HEK293T (cell line): Measurements from ENCODE around the gene MLN.

Experiments
- CTCF ChIA-PET: fragments of 350-600 bp; formaldehyde crosslinking; extraction: SDS; loops from one replicate; lab custom pipeline; 2021; ENCODE audit warnings: antibody characterized with exemption, inconsistent platforms; lab: Yijun Ruan, JAX
- POLR2A ChIA-PET: fragments of 350-600 bp; formaldehyde crosslinking; extraction: SDS; loops from one replicate; lab custom pipeline; 2020; ENCODE audit warnings: antibody characterized with exemption, inconsistent platforms; lab: Yijun Ruan, JAX
- DNase-seq: peaks from one replicate; pipeline ENCODE4 v3.0.0; 2012; ENCODE audit warnings: mixed read lengths; ENCODE audit errors: extremely low spot score
- ARNT ChIP-seq: fragments of 450-650 bp; IDR thresholded peaks from 2 replicates; pipeline ENCODE4 v1.6.1; 2017; ENCODE audit warnings: mild to moderate bottlenecking
- BHLHE40 ChIP-seq: fragments of 450-650 bp; IDR thresholded peaks from 2 replicates; pipeline ENCODE4 v1.6.1; 2016; ENCODE audit warnings: mild to moderate bottlenecking, moderate library complexity, borderline replicate concordance
- CTBP1 ChIP-seq: fragments of 450-650 bp; IDR thresholded peaks from 2 replicates; pipeline ENCODE4 v1.6.1; 2016; ENCODE audit warnings: borderline replicate concordance
- ELF4 ChIP-seq: fragments of 450-650 bp; IDR thresholded peaks from 2 replicates; pipeline ENCODE4 v1.6.1; 2017; ENCODE audit warnings: antibody characterized with exemption
- FOXA1 ChIP-seq: fragments of 450-650 bp; IDR thresholded peaks from 2 replicates; pipeline ENCODE4 v1.6.1; 2016; ENCODE audit warnings: mild to moderate bottlenecking
- FOXK2 ChIP-seq: fragments of 450-650 bp; IDR thresholded peaks from 2 replicates; pipeline ENCODE4 v1.6.1; 2016; ENCODE audit warnings: mild to moderate bottlenecking
- FOXM1 ChIP-seq: fragments of 450-650 bp; IDR thresholded peaks from 2 replicates; pipeline ENCODE4 v1.6.1; 2017; ENCODE audit warnings: mild to moderate bottlenecking, borderline replicate concordance
- HDGF ChIP-seq: fragments of 450-650 bp; IDR thresholded peaks from 2 replicates; pipeline ENCODE4 v1.6.1; 2017; ENCODE audit warnings: antibody characterized with exemption, borderline replicate concordance
- L3MBTL2 ChIP-seq: fragments of 450-650 bp; conservative IDR thresholded peaks from 2 replicates; pipeline ENCODE4 v1.6.1; 2016; ENCODE audit warnings: mild to moderate bottlenecking
- LEF1 ChIP-seq: fragments of 450-650 bp; IDR thresholded peaks from 2 replicates; pipeline ENCODE4 v1.6.1; 2017; ENCODE audit warnings: mild to moderate bottlenecking, borderline replicate concordance
- NFRKB ChIP-seq: fragments of 450-650 bp; IDR thresholded peaks from 2 replicates; pipeline ENCODE4 v1.6.1; 2016; ENCODE audit warnings: mild to moderate bottlenecking, moderate library complexity
- SP1 ChIP-seq: fragments of 450-650 bp; IDR thresholded peaks from 2 replicates; pipeline ENCODE4 v1.6.1; 2017
- SUZ12 ChIP-seq: fragments of 450-650 bp; IDR thresholded peaks from 2 replicates; pipeline ENCODE4 v1.6.1; 2016; ENCODE audit warnings: mild to moderate bottlenecking
- TARDBP ChIP-seq: fragments of 450-650 bp; IDR thresholded peaks from 2 replicates; pipeline ENCODE4 v1.6.1; 2016
- ZNF384 ChIP-seq: fragments of 450-650 bp; IDR thresholded peaks from 2 replicates; pipeline ENCODE4 v1.6.1; 2016
- TF ChIP-seq, protein P1 (sequence below): fragments of 450-650 bp; IDR thresholded peaks from 2 replicates; pipeline ENCODE4 v1.6.1; 2016

Gene MLN

DNA sequence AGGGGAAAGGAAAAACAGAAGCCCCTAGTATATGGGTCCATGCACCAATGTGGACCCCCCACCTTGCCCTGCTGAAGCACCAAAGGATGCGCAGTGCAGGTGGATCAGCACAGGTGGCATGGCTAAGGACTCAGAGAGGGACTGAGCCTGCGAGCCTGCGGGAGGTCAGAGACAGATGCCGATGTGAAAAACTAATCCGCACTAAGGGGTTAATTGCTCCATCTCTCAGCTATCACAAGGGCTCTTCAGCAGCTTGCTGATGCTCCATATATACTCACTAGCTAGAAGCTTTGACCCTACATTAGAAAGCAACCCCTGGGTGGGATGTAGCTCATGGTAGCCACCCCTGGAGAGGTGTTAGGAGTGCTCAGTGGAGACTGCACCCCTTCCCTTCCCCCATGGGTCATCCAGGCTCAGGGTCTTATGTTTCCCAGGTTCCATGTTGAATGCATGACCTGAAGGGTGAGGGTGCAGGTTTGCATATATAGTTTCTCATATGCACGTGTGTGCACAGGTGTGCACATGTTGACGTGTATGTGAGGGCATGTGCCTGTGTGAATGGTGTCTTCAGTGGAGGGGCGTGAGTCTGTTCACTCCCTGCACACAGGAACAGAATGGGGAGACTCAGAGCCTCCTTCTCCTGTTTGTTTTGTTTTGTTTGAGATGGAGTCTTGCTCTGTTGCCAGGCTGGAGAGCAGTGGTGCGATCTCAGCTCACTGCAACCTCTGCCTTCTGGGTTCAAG is 43.7 kb downstream of the MLN start:
- CTCF ChIA-PET: interaction anchor here (0.6 to 2.5 kb wide), 10 partner anchors 11 to 261 kb away, joined by 3 to 13 read pairs (median 3); no protein-coding TSS in a partner anchor
- POLR2A ChIA-PET: interaction anchor here (3.7 kb wide), 1 partner anchor 49 kb away, joined by 22 read pairs; the partner anchor contains the start of gene UQCC2
- no peak for TF ChIP-seq NFRKB
- DNase-seq: no peak

GRCh38 chr6:33758815-33759216 is 45.0 kb downstream of the MLN start:
- DNase-seq: no peak
- ChIA-PET POLR2A (interaction anchor here (3.7 kb wide), 1 partner anchor 48 kb away, joined by 22 read pairs; the partner anchor contains the start of gene UQCC2), CTCF (interaction anchor here (0.7 to 2.5 kb wide), 3 partner anchors 12 to 172 kb away, joined by 3 to 13 read pairs (median 5); no protein-coding TSS in a partner anchor)
- no peak for TF ChIP-seq ZNF384
- TF ChIP-seq FOXA1: no peak; the same call in 1 of the 2 replicates
- TF ChIP-seq SP1: no peak
- TF ChIP-seq NFRKB: no peak
- TF ChIP-seq TARDBP: no peak

DNA sequence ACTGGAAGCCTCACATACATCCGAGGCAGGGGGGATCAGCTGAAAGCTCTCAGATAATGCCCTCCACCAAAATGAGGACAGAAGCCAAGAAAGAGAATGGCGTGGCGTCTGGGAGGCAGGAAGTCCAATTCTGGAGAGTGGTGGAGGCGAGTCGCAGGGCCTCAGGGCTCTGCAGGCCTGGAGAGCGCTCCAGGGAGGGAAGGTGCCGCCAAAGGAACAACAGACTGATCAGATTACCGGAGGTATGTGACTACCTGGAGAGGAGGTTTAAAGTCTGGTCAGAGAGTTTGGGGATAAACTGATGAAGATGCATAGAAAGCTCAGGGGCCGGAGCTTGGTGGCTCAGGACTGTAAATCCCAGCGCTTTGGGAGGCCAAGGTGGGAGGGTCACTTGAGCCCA is 45.9 kb downstream of the MLN start:
- DNase-seq: no peak
- ChIA-PET CTCF (interaction anchor here (0.7 kb wide), 1 partner anchor 13 kb away, joined by 3 read pairs; no protein-coding TSS in a partner anchor), POLR2A (interaction anchor here (1.2 to 1.3 kb wide), 2 partner anchors 46 to 187 kb away, joined by 3 to 4 read pairs; partner anchors contain the start of gene UQCC2)
- TF ChIP-seq CTBP1 (no peak), ARNT (no peak), FOXA1 (no peak)

- POLR2A ChIA-PET: interaction anchor here (1.2 to 1.3 kb wide), 2 partner anchors 45 to 187 kb away, joined by 3 to 4 read pairs; partner anchors contain the start of gene UQCC2
- no peak for DNase-seq
- TF ChIP-seq FOXK2 (no peak), ZNF384 (no peak), ELF4 (no peak), NFRKB (no peak), L3MBTL2 (no peak), SUZ12 (no peak), HDGF (no peak), LEF1 (no peak), BHLHE40 (no peak), SP1 (no peak), FOXM1 (no peak)
- TF ChIP-seq, protein P1, sequence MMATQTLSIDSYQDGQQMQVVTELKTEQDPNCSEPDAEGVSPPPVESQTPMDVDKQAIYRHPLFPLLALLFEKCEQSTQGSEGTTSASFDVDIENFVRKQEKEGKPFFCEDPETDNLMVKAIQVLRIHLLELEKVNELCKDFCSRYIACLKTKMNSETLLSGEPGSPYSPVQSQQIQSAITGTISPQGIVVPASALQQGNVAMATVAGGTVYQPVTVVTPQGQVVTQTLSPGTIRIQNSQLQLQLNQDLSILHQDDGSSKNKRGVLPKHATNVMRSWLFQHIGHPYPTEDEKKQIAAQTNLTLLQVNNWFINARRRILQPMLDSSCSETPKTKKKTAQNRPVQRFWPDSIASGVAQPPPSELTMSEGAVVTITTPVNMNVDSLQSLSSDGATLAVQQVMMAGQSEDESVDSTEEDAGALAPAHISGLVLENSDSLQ: no peak
- CTCF ChIA-PET: interaction anchor here (0.7 kb wide), 1 partner anchor 14 kb away, joined by 3 read pairs; no protein-coding TSS in a partner anchor
Observed at GRCh38 chr6:33757113-33757512, 46.7 kb downstream of the MLN start.

DNA sequence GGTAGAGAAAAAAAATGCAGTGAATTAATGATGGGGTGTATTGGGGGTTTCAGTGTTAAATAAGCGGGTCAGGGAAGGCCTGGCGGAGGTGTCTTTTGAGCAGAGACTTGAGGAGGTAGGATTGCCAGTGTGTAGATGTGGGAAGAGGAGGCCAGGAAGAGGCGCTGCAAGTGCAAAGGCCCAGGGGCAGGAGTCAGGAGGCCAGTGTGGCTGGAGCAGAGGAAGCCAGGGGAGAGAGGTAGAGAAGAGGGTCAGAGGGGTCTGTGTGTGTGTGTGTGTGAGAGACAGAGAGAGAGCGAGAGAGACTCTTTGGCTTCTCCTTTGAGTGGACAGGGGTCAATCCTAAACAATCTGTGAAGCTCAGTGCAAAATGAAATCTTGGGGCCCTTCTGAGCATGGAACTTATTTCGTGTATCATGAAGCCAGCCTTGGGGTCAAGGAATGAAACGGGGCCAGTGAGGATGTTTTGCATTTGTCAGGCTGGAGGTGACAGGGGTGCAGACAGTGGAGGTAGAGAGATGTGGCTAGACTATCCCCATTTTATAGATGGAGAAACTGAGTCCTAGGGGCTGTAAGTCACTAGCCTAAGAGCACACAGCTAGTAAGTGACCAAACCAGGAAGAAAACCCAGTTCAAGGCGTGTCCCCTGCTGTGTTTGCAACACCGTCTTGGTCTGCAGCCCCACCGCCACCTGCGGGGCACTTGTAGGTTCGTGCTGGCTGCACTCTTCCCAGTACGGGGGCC is 47.4 kb downstream of the MLN start:
- TF ChIP-seq ELF4 (no peak), SP1 (no peak), CTBP1 (no peak), SUZ12 (no peak), LEF1 (no peak), L3MBTL2 (no peak), FOXK2 (no peak), HDGF (no peak), ARNT (no peak), FOXA1 (no peak), BHLHE40 (no peak), TARDBP (no peak), ZNF384 (no peak), NFRKB (no peak), FOXM1 (no peak)
- TF ChIP-seq, protein P1: no peak
- DNase-seq: no peak
- ChIA-PET POLR2A (interaction anchor here (1.7 kb wide), 1 partner anchor 45 kb away, joined by 6 read pairs; the partner anchor contains the start of gene UQCC2), CTCF (no interaction called here)

DNA sequence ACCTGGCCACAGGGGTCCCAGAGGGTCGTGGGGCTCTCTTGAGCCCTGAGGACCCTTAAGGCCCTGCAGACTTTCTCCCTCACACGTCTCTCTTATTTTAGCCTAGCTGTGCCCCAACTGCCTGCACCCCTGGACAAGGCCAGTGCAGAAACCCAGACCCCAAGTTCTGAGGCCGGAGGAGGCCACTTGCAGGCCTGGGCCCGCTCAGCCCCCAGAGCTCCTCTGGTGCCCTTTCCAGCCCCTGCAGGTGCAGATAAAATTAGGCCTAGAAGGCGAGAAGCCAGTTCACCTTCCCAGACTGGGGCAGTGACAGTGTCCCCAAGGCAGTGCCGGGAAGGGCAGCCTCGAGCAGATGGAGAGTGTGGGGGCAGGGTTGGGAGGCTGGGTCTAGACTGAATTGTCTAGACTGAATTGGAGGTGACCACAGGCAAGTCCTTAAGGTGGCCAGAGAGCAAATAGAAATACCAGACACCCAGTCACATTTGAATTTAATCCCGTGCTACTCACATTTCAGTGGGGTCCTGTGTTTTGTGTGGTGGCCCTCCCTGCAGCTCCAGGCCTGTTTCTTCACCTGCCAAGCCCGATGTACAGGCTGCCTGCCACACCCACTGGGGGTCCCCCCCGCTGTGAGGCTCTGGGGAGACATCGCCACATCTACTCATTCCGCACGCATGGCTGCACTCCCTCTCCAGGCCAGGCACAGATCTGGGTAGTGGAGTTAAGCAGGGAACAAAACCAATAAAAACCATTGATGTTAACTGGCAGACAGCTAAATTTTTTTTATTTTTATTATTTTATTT is 48.5 kb downstream of the MLN start:
- ChIA-PET CTCF (interaction anchor here (0.7 to 1.2 kb wide), 3 partner anchors 11 to 44 kb away, joined by 3 to 4 read pairs (median 3); partner anchors contain the start of gene UQCC2), POLR2A (interaction anchor here (1.7 kb wide), 1 partner anchor 44 kb away, joined by 6 read pairs; the partner anchor contains the start of gene UQCC2)
- no peak for DNase-seq
- TF ChIP-seq FOXA1 (no peak), NFRKB (no peak), SUZ12 (no peak), FOXM1 (no peak), CTBP1 (no peak), TARDBP (no peak), LEF1 (no peak), ELF4 (no peak)
- TF ChIP-seq, protein P1: no peak
